A549 (cell line): Measurements from ENCODE around the gene TYW5. TPM values are rescaled to one million over a fixed set of nuclear protein-coding genes. Genes with fewer than 3 reads are reported as not detected.

Experiments
- ATAC-seq, 2 experiments: fragments of 200-7000 bp in 1 of 2; fragments of >200 bp in 1 of 2; cut with Nextera tagmentation in 1 of 2; cut with Tn5 transposase in 1 of 2; 3 replicates each; pipeline versions ENCODE4 v1.8.0 to v1.9.1; 2018 to 2020; ENCODE audit warnings: mild to moderate bottlenecking in 1 of 2, moderate library complexity in 1 of 2
- CTCF ChIA-PET: fragments of 300-600 bp; sonication (Branson Sonifier 250); formaldehyde crosslinking; extraction: SDS; loops from one replicate; lab custom pipeline; 2021; ENCODE audit warnings: antibody characterized with exemption, inconsistent platforms; lab: Yijun Ruan, JAX
- POLR2A ChIA-PET: fragments of 350-600 bp; formaldehyde crosslinking; extraction: SDS; loops from one replicate; lab custom pipeline; 2021; ENCODE audit warnings: antibody characterized with exemption, inconsistent platforms; lab: Yijun Ruan, JAX
- DNase-seq, 2 experiments: peaks; one replicate each; pipeline versions ENCODE4 v3.0.0 to v3.0.0-alpha.2; 2011 to 2016; ENCODE audit warnings: low read depth in 1 of 2, low spot score in 1 of 2
- FAIRE-seq: peaks from 2 replicates; lab custom pipeline; 2011; peaks lifted over from hg19 to GRCh38; lab: Jason Lieb, UNC
- H3K27ac ChIP-seq, 2 experiments: fragments of >200 bp; sonication (Bioruptor Twin); formaldehyde crosslinking; 3 replicates each; pipeline ENCODE4 v1.5.1; 2016 to 2017
- H3K4me1 ChIP-seq: fragments of >200 bp; sonication (Bioruptor Twin); formaldehyde crosslinking; 3 replicates; pipeline ENCODE4 v1.6.1; 2016
- H3K4me2 ChIP-seq: fragments of >200 bp; sonication (Bioruptor Twin); formaldehyde crosslinking; 3 replicates; pipeline ENCODE4 v1.6.1; 2016
- H3K4me3 ChIP-seq: fragments of >200 bp; sonication (Bioruptor Twin); formaldehyde crosslinking; 3 replicates; pipeline ENCODE4 v1.5.1; 2016
- H3K9me3 ChIP-seq: fragments of >200 bp; sonication (Bioruptor Twin); formaldehyde crosslinking; 3 replicates; pipeline ENCODE4 v1.6.1; 2016
- ATOH8 ChIP-seq: fragments of 250-450 bp; sonication (Bioruptor Pico); IDR thresholded peaks from 2 replicates; pipeline ENCODE4 v1.5.0; 2020; ENCODE audit warnings: low read depth, mild to moderate bottlenecking, moderate library complexity
- CHD4 ChIP-seq: fragments of 200-600 bp; sonication (generic); IDR thresholded peaks from 2 replicates; pipeline ENCODE4 v1.6.1; 2016; ENCODE audit warnings: antibody characterized with exemption, mild to moderate bottlenecking, borderline replicate concordance
- EHMT2 ChIP-seq: fragments of 200-600 bp; sonication (generic); IDR thresholded peaks from 2 replicates; pipeline ENCODE4 v1.6.1; 2016; ENCODE audit warnings: antibody characterized with exemption, low read depth, mild to moderate bottlenecking, moderate library complexity
- ELK1 ChIP-seq: fragments of 150-350 bp; IDR thresholded peaks from 2 replicates; pipeline ENCODE4 v1.6.1; 2014; ENCODE audit warnings: low read depth, mild to moderate bottlenecking, low read length
- EP300 ChIP-seq, 2 experiments: fragments of >200 bp; sonication (Bioruptor Twin); formaldehyde crosslinking; IDR thresholded peaks; 2 replicates in 1 of 2; 3 replicates in 1 of 2; pipeline ENCODE4 v1.6.1; 2016 to 2017
- ESRRA ChIP-seq: fragments of 150-350 bp; IDR thresholded peaks from 2 replicates; pipeline ENCODE4 v1.6.1; 2014; ENCODE audit warnings: mild to moderate bottlenecking, low read length, borderline replicate concordance
- GATA3 ChIP-seq: IDR thresholded peaks from 2 replicates; pipeline ENCODE4 v1.6.1; 2012; ENCODE audit warnings: borderline replicate concordance
- HES2 ChIP-seq: fragments of >200 bp; sonication (Bioruptor Twin); formaldehyde crosslinking; IDR thresholded peaks from 2 replicates; pipeline ENCODE4 v1.6.1; 2016
- HEYL ChIP-seq: fragments of 250-450 bp; sonication (Bioruptor Pico); IDR thresholded peaks from 2 replicates; pipeline ENCODE4 v1.8.0; 2021; ENCODE audit warnings: mild to moderate bottlenecking, moderate library complexity
- HMGXB4 ChIP-seq: fragments of 250-450 bp; sonication (Bioruptor Pico); IDR thresholded peaks from 2 replicates; pipeline ENCODE4 v1.5.0; 2021; ENCODE audit warnings: mild to moderate bottlenecking, moderate library complexity, borderline replicate concordance
- HOXB5 ChIP-seq: fragments of 250-450 bp; sonication (Bioruptor Pico); IDR thresholded peaks from 2 replicates; pipeline ENCODE4 v1.5.0; 2020; ENCODE audit warnings: mild to moderate bottlenecking, moderate library complexity
- JUN ChIP-seq, 2 experiments: fragments of >200 bp; sonication (Bioruptor Twin); formaldehyde crosslinking; IDR thresholded peaks; 2 replicates in 1 of 2; 3 replicates in 1 of 2; pipeline ENCODE4 v1.6.1; 2016 to 2017
- MAFK ChIP-seq: fragments of 450-650 bp; IDR thresholded peaks from 2 replicates; pipeline ENCODE4 v1.6.1; 2014; ENCODE audit not compliant: partially characterized antibody
- MAZ ChIP-seq: fragments of 150-350 bp; IDR thresholded peaks from 2 replicates; pipeline ENCODE4 v1.6.1; 2014; ENCODE audit warnings: antibody characterized with exemption, low read depth, low read length, borderline replicate concordance
- RAD21 ChIP-seq, 2 experiments: fragments of >200 bp in 1 of 2; sonication (Bioruptor Twin) in 1 of 2; formaldehyde crosslinking in 1 of 2; IDR thresholded peaks in 1 of 2; conservative IDR thresholded peaks in 1 of 2; 2 replicates in 1 of 2; 3 replicates in 1 of 2; pipeline ENCODE4 v1.6.1; 2012 to 2018; ENCODE audit warnings: inconsistent platforms in 1 of 2
- RCOR1 ChIP-seq: fragments of 150-350 bp; IDR thresholded peaks from 2 replicates; pipeline ENCODE4 v1.6.1; 2014; ENCODE audit warnings: antibody characterized with exemption, low read length, low read depth
- REST ChIP-seq: fragments of 200-600 bp; sonication (generic); IDR thresholded peaks from 2 replicates; pipeline ENCODE4 v1.6.1; 2016; ENCODE audit warnings: antibody characterized with exemption, mild to moderate bottlenecking, moderate library complexity
- SREBF2 ChIP-seq: fragments of 450-650 bp; IDR thresholded peaks from 2 replicates; pipeline ENCODE4 v1.6.1; 2014; ENCODE audit warnings: mild to moderate bottlenecking, moderate library complexity
- TP53 ChIP-seq: fragments of 250-450 bp; sonication (Bioruptor Pico); IDR thresholded peaks from 2 replicates; pipeline ENCODE4 v1.5.0; 2021; ENCODE audit warnings: mild to moderate bottlenecking, moderate library complexity
- ZFP36 ChIP-seq: fragments of 450-650 bp; IDR thresholded peaks from 2 replicates; pipeline ENCODE4 v1.6.1; 2014; ENCODE audit warnings: borderline replicate concordance; ENCODE audit not compliant: partially characterized antibody
- WGBS: methylation state at CpG from one replicate; pipeline ENCODE4 v1.1.6; 2017; ENCODE audit errors: missing lambda C conversion rate; 5-methylcytosine and 5-hydroxymethylcytosine counted together
- polyA plus RNA-seq, 4 experiments: library from polyadenylated mRNA; depleted of rRNA in 3 of 4; stranded (reverse); fragments of >200 nt; fragmentation: RNase III in 1 of 4; extraction: RNeasy Plus Mini Kit Qiagen cat#74134 plus additional on column Dnase treatment in 1 of 4; gene quantifications; 2 replicates in 3 of 4; 3 replicates in 1 of 4; pipeline ENCODE4 v1.2.3, GENCODE V29; 2011 to 2017

The TYW5 gene
- polyA plus RNA-seq, 2 of the 4 experiments (the other 2 are of a cell fraction), result 7.8 to 15.2 TPM

- WGBS, result 42% methylated on average over 2 of the region's 2 CpGs
- DNase-seq (no peak), ATAC-seq (no peak), FAIRE-seq (no peak)
- no peaks in the 10 kb centered on the region for H3K4me1 ChIP-seq
- H3K9me3 ChIP-seq, result no peaks in the 10 kb centered on the region
- POLR2A ChIA-PET, result interaction anchor here (0.6 kb wide), 1 partner anchor 305 kb away, joined by 5 read pairs; no protein-coding TSS in a partner anchor
- no peak overlapping the region for H3K4me2 ChIP-seq
- TF ChIP-seq MAZ, result no peak
- no peak for TF ChIP-seq SREBF2
- CTCF ChIA-PET, result interaction anchor here (1.6 kb wide), 1 partner anchor 480 kb away, joined by 3 read pairs; no protein-coding TSS in a partner anchor
- no peak overlapping the region for H3K27ac ChIP-seq
- H3K4me3 ChIP-seq, result no peak overlapping the region
These were observed 45.3 kb upstream of the TYW5 start for GRCh38 chr2:200000444-200001163.

GRCh38 chr2:199999166-199999565 lies 43.9 kb upstream of the TYW5 start:
- H3K9me3 ChIP-seq, result no peaks in the 10 kb centered on the region
- no peak overlapping the region for H3K27ac ChIP-seq
- ChIA-PET POLR2A (no interaction called here), CTCF (no interaction called here)
- no peak for TF ChIP-seq HMGXB4
- no peak for TF ChIP-seq MAFK
- TF ChIP-seq JUN (IDR thresholded peaks at IDR 0.05), result no peak
- TF ChIP-seq RCOR1, result no peak
- TF ChIP-seq ELK1, result no peak
- TF ChIP-seq CHD4, result no peak
- TF ChIP-seq ZFP36, result no peak
- no peak for TF ChIP-seq MAZ
- no peak for TF ChIP-seq TP53 (CRISPR knock-in tag)
- TF ChIP-seq REST, result no peak
- FAIRE-seq, result no peak
- no peak for DNase-seq
- H3K4me3 ChIP-seq, result no peak overlapping the region
- 69% methylated on average over 4 of the region's 4 CpGs for WGBS
- H3K4me2 ChIP-seq, result no peak overlapping the region
- no peak for ATAC-seq
- no peaks in the 10 kb centered on the region for H3K4me1 ChIP-seq

GRCh38 chr2:199997296-199997695 lies 42.0 kb upstream of the TYW5 start:
- Histone ChIP-seq H3K4me2 (no peak overlapping the region), H3K9me3 (no peaks in the 10 kb centered on the region), H3K4me3 (no peak overlapping the region), H3K27ac (no peak overlapping the region), H3K4me1 (no peaks in the 10 kb centered on the region)
- no peak for DNase-seq
- FAIRE-seq, result no peak
- ChIA-PET POLR2A (no interaction called here), CTCF (interaction anchor here (1.1 kb wide), 1 partner anchor 474 kb away, joined by 3 read pairs; no protein-coding TSS in a partner anchor)
- WGBS, result 76% methylated on average over 3 of the region's 3 CpGs
- no peak for ATAC-seq
- no peak for TF ChIP-seq HEYL (CRISPR knock-in tag)
- no peak for TF ChIP-seq RAD21 (conservative IDR thresholded peaks at IDR 0.05 in 1 of 2, IDR thresholded peaks at IDR 0.05 in 1 of 2)
- TF ChIP-seq CHD4, result no peak
- TF ChIP-seq RCOR1, result no peak
- no peak for TF ChIP-seq HES2
- no peak for TF ChIP-seq SREBF2
- TF ChIP-seq REST, result no peak
- TF ChIP-seq EP300 (IDR thresholded peaks at IDR 0.05), result no peak
- TF ChIP-seq ATOH8 (CRISPR knock-in tag), result no peak
- TF ChIP-seq ESRRA, result no peak
- no peak for TF ChIP-seq GATA3
- no peak for TF ChIP-seq HOXB5 (CRISPR knock-in tag)
- TF ChIP-seq EHMT2, result no peak
